LNCAP (cell line): Measurements from ENCODE around the gene NUFIP1.

Experiments
- CTCF ChIP-seq: fragments of 450-650 bp; IDR thresholded peaks from 2 replicates; pipeline ENCODE4 v1.5.1; 2017; ENCODE audit warnings: mild to moderate bottlenecking

Gene NUFIP1

GRCh38 chr13:44902738-44903137 lies 86.5 kb downstream of the NUFIP1 start:
- no peak for TF ChIP-seq CTCF

- TF ChIP-seq CTCF = no peak
Observed at GRCh38 chr13:44899967-44900366, 89.3 kb downstream of the NUFIP1 start.

- no peak for TF ChIP-seq CTCF
Observed at GRCh38 chr13:44895953-44896335, 93.3 kb downstream of the NUFIP1 start.

GRCh38 chr13:44895264-44895952 lies 93.9 kb downstream of the NUFIP1 start:
- TF ChIP-seq CTCF = no peak

GRCh38 chr13:44894001-44894770 lies 95.1 kb downstream of the NUFIP1 start:
- TF ChIP-seq CTCF = no peak
